ENCODE data around the gene EOLA1.
"Not testable (repeated sequence)": the region's sequence is repeated elsewhere in the genome, so short reads cannot be mapped to it uniquely, and the experiment has no call there.

The EOLA1 gene

GRCh38 chrX:149513825-149514428 lies 26.9 kb upstream of the EOLA1 start:
- no peak for DNase-seq (ENCODE audit: low read depth in 2 of 2)

GRCh38 chrX:149515954-149516602 lies 24.7 kb upstream of the EOLA1 start:
- no peak for DNase-seq (ENCODE audit: low read depth in 2 of 2)

- DNase-seq (ENCODE audit: low read depth in 2 of 2) = no peak
These were observed 24.2 kb upstream of the EOLA1 start for GRCh38 chrX:149516604-149517003.

GRCh38 chrX:149517308-149517707 lies 23.5 kb upstream of the EOLA1 start:
- no peak for DNase-seq (ENCODE audit: low read depth in 2 of 2)

- DNase-seq (ENCODE audit: low read depth in 2 of 2) = no peak
These were observed 22.6 kb upstream of the EOLA1 start for GRCh38 chrX:149518236-149518635.

- DNase-seq (ENCODE audit: low read depth in 2 of 2) = not testable (repeated sequence)
These were observed 20.1 kb upstream of the EOLA1 start for GRCh38 chrX:149520636-149521277.

GRCh38 chrX:149521438-149521837 lies 19.4 kb upstream of the EOLA1 start:
- DNase-seq (ENCODE audit: low read depth in 2 of 2) = no peak

- DNase-seq (ENCODE audit: low read depth in 2 of 2) = no peak
These were observed 17.9 kb upstream of the EOLA1 start for GRCh38 chrX:149522916-149523315.

- DNase-seq (ENCODE audit: low read depth in 2 of 2) = peak in 1 of 2 donors; percentile 18
These were observed 15.4 kb upstream of the EOLA1 start for GRCh38 chrX:149525389-149525788.

GRCh38 chrX:149525903-149526302 lies 14.9 kb upstream of the EOLA1 start:
- DNase-seq (ENCODE audit: low read depth in 2 of 2) = not testable (repeated sequence)

- not testable (repeated sequence) for DNase-seq (ENCODE audit: low read depth in 2 of 2)
These were observed 14.3 kb upstream of the EOLA1 start for GRCh38 chrX:149526318-149527033.

GRCh38 chrX:149527705-149528104 lies 13.1 kb upstream of the EOLA1 start:
- no peak for DNase-seq (ENCODE audit: low read depth in 2 of 2)

GRCh38 chrX:149528381-149528780 lies 12.4 kb upstream of the EOLA1 start:
- no peak for DNase-seq (ENCODE audit: low read depth in 2 of 2)

GRCh38 chrX:149531599-149531998 lies 9.2 kb upstream of the EOLA1 start:
- DNase-seq (ENCODE audit: low read depth in 2 of 2) = no peak

GRCh38 chrX:149532868-149533267 lies 7.9 kb upstream of the EOLA1 start:
- not testable (repeated sequence) for DNase-seq (ENCODE audit: low read depth in 2 of 2)

- not testable (repeated sequence) for DNase-seq (ENCODE audit: low read depth in 2 of 2)
These were observed 6.8 kb upstream of the EOLA1 start for GRCh38 chrX:149533999-149534398.

- not testable (repeated sequence) for DNase-seq (ENCODE audit: low read depth in 2 of 2)
These were observed 5.7 kb upstream of the EOLA1 start for GRCh38 chrX:149534926-149535602.

GRCh38 chrX:149537474-149537873 lies 3.3 kb upstream of the EOLA1 start:
- not testable (repeated sequence) for DNase-seq (ENCODE audit: low read depth in 2 of 2)

GRCh38 chrX:149539283-149540130 lies 1.3 kb upstream of the EOLA1 start:
- peak; percentile 51 to 77 for DNase-seq (ENCODE audit: low read depth in 2 of 2)

- DNase-seq (ENCODE audit: low read depth in 2 of 2) = peak; percentile 85 to 87
These were observed 636 bp upstream of the EOLA1 start for GRCh38 chrX:149540131-149540620.
